Astrocyte of the spinal cord (primary cell): ENCODE measurements around the gene AARS2.

Experiments used
- DNase-seq: peaks from one replicate; pipeline ENCODE4 v3.0.0; 2011; ENCODE audit warnings: low read depth, low spot score
- H3K4me3 ChIP-seq: 2 replicates; pipeline ENCODE4 v1.5.1; 2011; ENCODE audit warnings: low read depth, mild to moderate bottlenecking, low read length, moderate library complexity
- in situ Hi-C: cut with HindIII; loops from 2 replicates; pipeline ENCODE4 v1.10.0; 2017; ENCODE audit warnings: low sequenced_read_pairs
- TF ChIP-seq, protein P1 (sequence below): IDR thresholded peaks from 2 replicates; pipeline ENCODE4 v1.5.1; 2012; ENCODE audit warnings: low read depth, mild to moderate bottlenecking, low read length, inconsistent platforms

AARS2 gene

DNA sequence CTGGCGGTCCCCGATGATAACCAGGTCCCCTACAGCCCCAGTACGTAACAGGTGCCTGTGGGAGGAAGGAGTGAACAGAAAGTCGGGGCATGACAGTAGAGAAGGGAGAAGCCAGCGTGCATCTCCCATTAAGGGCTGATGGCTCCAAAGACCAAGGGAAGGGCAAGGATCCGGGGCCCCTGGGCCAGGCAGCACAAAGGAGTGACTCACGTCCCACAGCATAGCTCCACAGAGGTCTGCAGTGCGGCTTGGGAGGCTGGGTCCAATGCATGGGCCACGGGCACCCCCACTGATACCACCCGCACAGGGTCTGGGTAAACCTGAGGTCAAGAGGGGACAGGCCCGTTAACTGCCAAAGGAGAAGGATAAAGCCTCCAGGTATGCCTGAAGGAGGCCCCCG lies 10.3 kb downstream of the AARS2 start:
- H3K4me3 ChIP-seq = no peak overlapping the region
- in situ Hi-C loops = no loop called here

DNA sequence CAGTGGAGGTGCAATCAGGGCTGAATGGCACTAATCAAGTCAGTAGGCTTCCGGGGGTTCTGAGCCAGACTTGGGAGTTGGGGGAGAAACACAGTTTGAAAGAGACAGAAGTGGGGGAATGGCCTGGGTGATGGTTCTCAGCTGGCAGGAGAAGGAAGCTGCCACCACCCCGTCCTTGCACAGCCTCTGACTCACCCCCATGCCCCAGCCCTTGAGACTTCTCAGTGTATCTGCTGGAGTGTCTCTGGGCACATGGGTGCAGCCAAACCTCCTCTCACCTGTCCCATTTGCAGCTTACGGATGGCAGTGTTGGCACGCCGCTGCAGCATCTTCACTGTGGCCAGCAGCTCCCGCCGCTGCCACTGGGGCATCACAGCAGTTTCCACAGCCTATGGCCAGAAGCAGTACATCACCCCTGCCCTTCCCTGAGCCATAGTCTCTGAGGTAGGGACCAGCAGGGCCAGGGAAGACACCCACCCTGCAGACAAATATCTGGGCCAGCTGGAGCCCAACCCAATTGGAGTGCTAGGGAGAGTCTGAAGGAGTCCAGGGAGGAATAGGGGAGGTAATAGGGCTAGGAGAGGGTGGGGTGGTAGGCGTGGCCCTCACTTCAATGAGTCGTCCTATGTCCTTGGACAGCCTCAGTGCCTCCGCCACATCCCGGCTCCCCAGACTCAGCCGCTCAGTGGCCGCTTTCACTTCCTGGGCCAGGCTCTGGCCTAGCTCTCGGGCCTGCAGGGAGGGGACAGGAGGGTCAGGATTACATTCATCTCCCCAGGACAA lies 11.2 kb downstream of the AARS2 start:
- no peak for DNase-seq
- TF ChIP-seq, protein P1, sequence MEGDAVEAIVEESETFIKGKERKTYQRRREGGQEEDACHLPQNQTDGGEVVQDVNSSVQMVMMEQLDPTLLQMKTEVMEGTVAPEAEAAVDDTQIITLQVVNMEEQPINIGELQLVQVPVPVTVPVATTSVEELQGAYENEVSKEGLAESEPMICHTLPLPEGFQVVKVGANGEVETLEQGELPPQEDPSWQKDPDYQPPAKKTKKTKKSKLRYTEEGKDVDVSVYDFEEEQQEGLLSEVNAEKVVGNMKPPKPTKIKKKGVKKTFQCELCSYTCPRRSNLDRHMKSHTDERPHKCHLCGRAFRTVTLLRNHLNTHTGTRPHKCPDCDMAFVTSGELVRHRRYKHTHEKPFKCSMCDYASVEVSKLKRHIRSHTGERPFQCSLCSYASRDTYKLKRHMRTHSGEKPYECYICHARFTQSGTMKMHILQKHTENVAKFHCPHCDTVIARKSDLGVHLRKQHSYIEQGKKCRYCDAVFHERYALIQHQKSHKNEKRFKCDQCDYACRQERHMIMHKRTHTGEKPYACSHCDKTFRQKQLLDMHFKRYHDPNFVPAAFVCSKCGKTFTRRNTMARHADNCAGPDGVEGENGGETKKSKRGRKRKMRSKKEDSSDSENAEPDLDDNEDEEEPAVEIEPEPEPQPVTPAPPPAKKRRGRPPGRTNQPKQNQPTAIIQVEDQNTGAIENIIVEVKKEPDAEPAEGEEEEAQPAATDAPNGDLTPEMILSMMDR = no peak
- in situ Hi-C loops = no loop called here

More for the DNA sequence above, 10.3 kb downstream of the AARS2 start:
- DNase-seq = no peak
- TF ChIP-seq, protein P1 = no peak

DNA sequence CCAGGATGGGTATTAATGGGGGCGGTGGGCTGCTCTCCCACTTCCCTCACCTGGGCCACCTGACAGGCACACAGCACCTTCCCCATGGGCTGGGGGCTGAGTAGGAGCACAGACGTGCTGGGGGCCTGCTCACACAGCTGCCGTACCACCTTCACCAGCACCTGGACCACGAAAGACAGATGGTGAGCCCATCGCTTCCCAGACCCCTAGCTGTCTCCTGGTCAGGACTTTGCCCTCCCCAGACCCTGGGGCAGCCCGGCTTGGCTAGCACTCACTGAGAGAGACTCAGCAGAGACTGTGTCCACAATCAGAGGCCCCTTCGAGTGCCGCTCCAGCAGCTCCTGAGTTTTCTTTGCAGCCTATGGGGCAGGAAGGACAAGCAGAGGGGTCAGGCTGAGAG lies 12.0 kb downstream of the AARS2 start:
- DNase-seq = no peak
- in situ Hi-C loops = no loop called here
- TF ChIP-seq, protein P1 = no peak

More for the DNA sequence above, 11.2 kb downstream of the AARS2 start:
- H3K4me3 ChIP-seq = no peak overlapping the region

DNA sequence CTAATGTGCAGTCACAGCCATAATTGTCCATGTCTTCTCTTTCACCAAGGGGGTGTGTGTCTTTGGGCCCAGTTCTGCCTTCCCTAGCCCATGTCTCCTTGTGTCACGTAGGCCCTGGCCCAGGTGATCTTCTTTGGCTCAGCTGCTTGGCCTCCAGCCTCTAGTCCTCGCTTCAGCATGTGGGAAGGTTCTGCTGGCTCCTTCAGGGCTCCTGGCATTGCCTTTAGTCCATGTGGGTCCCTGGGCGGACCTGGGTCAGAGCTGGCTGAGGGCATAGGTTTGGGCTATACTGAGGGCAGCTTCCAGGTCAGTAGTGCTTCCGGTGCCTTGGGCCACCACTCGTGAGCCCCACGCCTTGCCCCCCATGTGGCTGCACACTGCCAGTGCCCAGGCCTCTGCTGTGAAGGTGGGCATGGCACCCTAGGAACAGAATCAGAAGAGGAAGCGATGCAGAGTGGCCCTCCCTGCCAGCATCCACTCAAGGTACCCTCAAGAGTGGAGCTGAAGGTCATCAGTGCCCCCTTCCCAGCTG lies 12.8 kb downstream of the AARS2 start:
- no peak for DNase-seq
- no peak overlapping the region for H3K4me3 ChIP-seq
- TF ChIP-seq, protein P1 = no peak
- in situ Hi-C loops = no loop called here

More for the DNA sequence above, 12.0 kb downstream of the AARS2 start:
- H3K4me3 ChIP-seq = no peak overlapping the region

DNA sequence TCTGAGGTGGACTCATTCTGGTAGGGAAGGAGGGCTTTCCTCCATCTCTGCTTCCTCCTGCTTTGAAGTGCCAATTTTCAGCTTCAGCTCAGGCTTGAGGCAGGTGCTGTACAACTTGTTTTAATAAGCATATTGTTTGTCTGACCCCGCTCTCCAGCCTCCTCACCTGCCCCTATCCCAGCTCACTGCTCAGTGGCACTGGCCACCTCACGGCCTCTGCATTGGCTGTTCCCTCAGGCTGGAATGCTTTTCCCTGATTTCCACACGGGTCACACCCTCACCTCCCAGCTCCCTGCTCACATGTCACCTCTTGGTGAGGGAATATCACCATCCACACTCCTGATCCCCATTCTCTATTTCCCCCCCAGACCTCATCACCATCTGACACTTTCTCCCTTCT lies 14.3 kb downstream of the AARS2 start:
- TF ChIP-seq, protein P1 = no peak
- H3K4me3 ChIP-seq = no peak overlapping the region
- in situ Hi-C loops = no loop called here

DNA sequence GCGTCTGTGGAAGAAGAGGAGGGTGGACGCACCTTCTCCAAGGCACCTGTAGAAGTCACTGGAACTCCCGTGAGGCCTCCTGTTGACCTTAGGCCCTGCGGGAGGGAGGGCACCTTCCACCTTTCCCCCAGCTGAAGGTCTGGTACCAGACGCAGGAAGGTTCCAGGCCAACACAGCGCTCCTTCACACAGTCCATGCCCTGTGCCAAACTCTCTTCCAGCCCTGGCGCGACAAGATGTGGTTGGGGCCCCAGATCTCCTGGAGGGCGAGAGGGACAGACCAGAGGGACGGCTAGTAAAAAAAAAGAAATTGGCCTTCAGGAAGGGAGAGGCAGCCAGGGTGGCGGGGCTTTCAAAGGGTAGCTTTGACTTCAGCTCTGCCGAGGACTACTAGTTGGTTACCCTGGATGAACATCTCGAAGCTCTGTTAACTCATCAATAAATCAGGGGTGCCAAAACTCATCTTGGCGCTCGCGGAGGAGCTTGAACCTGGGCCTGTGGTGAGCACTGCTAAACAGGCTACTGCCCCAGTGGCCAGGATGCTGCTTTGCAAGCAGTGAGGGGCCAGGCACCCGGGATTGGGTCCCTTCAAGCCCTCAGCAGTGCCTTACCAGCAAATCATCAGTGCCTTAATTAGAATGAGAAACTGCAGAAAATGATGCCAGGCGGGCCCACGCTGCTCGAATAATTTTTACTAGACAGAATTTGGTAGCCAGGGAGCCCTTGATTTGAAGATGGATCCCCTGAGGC lies 14.9 kb downstream of the AARS2 start:
- in situ Hi-C loops = no loop called here
- H3K4me3 ChIP-seq = no peak overlapping the region

More for the DNA sequence above, 14.3 kb downstream of the AARS2 start:
- no peak for DNase-seq

More for the DNA sequence above, 14.9 kb downstream of the AARS2 start:
- DNase-seq = no peak
- TF ChIP-seq, protein P1 = no peak
